Neural progenitor cell (in vitro differentiated cells): Measurements from ENCODE around the gene DDX47.

Experiments used
- EZH2 ChIP-seq: fragments of 200-600 bp; sonication (generic); IDR thresholded peaks from 2 replicates; pipeline ENCODE4 v1.6.1; 2017; ENCODE audit warnings: antibody characterized with exemption, mild to moderate bottlenecking, moderate library complexity
- EZH2phosphoT487 ChIP-seq: fragments of 200-600 bp; sonication (generic); IDR thresholded peaks from 2 replicates; pipeline ENCODE4 v1.6.1; 2017; ENCODE audit warnings: antibody characterized with exemption
- TF ChIP-seq, protein P1 (sequence below): fragments of 200-600 bp; sonication (generic); IDR thresholded peaks from 2 replicates; pipeline ENCODE4 v1.5.1; 2017; ENCODE audit warnings: antibody characterized with exemption, mild to moderate bottlenecking

DNA sequence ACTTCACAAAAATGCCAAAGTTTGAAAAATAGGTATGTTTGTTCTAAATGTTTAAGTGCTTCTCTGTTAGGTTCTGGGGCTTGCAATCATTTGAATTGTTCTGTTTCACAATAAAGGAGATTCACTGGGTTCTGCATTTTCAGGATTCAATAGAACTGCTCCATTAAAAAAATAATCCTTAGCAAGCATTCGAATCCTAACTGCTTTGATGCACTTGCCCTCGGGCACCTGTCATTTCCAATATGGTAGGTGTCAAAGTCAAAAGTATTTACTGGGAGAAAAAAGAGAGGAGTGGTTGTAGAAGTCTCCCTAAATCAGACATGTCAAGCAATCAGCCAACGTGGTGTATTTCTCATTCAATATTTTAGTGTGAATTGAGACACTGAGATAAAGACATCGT lies 22.2 kb upstream of the DDX47 start:
- TF ChIP-seq, protein P1, sequence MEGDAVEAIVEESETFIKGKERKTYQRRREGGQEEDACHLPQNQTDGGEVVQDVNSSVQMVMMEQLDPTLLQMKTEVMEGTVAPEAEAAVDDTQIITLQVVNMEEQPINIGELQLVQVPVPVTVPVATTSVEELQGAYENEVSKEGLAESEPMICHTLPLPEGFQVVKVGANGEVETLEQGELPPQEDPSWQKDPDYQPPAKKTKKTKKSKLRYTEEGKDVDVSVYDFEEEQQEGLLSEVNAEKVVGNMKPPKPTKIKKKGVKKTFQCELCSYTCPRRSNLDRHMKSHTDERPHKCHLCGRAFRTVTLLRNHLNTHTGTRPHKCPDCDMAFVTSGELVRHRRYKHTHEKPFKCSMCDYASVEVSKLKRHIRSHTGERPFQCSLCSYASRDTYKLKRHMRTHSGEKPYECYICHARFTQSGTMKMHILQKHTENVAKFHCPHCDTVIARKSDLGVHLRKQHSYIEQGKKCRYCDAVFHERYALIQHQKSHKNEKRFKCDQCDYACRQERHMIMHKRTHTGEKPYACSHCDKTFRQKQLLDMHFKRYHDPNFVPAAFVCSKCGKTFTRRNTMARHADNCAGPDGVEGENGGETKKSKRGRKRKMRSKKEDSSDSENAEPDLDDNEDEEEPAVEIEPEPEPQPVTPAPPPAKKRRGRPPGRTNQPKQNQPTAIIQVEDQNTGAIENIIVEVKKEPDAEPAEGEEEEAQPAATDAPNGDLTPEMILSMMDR, result no peak
- no peak for TF ChIP-seq EZH2phosphoT487
- TF ChIP-seq EZH2, result no peak
